Adrenal gland (tissue), 5 donors: ENCODE measurements around the gene SMIM38.

Experiments
- POLR2A ChIP-seq, 2 donors: fragments of 450-650 bp; IDR thresholded peaks; one replicate each; pipeline ENCODE4 v1.6.1; 2017; ENCODE audit warnings: antibody characterized with exemption in 2 of 2, mild to moderate bottlenecking in 2 of 2, moderate library complexity in 1 of 2
- TF ChIP-seq, protein P1 (sequence below), 6 experiments: fragments of 450-650 bp in 4 of 6; fragments of 200-600 bp in 2 of 6; sonication (generic) in 1 of 6; IDR thresholded peaks; 1 replicate in 5 of 6; 2 replicates in 1 of 6; pipeline versions ENCODE4 v1.5.1 to v1.8.0; 2016 to 2021; ENCODE audit warnings: antibody characterized with exemption in 6 of 6, mild to moderate bottlenecking in 2 of 6, moderate library complexity in 1 of 6
- donor health status: DM: no; HTN: no; CAD: no.

- TF ChIP-seq, protein P1, sequence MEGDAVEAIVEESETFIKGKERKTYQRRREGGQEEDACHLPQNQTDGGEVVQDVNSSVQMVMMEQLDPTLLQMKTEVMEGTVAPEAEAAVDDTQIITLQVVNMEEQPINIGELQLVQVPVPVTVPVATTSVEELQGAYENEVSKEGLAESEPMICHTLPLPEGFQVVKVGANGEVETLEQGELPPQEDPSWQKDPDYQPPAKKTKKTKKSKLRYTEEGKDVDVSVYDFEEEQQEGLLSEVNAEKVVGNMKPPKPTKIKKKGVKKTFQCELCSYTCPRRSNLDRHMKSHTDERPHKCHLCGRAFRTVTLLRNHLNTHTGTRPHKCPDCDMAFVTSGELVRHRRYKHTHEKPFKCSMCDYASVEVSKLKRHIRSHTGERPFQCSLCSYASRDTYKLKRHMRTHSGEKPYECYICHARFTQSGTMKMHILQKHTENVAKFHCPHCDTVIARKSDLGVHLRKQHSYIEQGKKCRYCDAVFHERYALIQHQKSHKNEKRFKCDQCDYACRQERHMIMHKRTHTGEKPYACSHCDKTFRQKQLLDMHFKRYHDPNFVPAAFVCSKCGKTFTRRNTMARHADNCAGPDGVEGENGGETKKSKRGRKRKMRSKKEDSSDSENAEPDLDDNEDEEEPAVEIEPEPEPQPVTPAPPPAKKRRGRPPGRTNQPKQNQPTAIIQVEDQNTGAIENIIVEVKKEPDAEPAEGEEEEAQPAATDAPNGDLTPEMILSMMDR (IDR thresholded peaks at IDR 0.05): no peak
- TF ChIP-seq POLR2A (IDR thresholded peaks at IDR 0.05): no peak
Observed at GRCh38 chr11:69170704-69171103, 15.0 kb downstream of the SMIM38 start.
